ENCODE results near the gene VPS13D.
A peak's percentile ranks its signal among the peaks of the same experiment; 100 is the strongest.
"Not testable (repeated sequence)": the region's sequence is repeated elsewhere in the genome, so short reads cannot be mapped to it uniquely, and the experiment has no call there.

The VPS13D gene

DNA sequence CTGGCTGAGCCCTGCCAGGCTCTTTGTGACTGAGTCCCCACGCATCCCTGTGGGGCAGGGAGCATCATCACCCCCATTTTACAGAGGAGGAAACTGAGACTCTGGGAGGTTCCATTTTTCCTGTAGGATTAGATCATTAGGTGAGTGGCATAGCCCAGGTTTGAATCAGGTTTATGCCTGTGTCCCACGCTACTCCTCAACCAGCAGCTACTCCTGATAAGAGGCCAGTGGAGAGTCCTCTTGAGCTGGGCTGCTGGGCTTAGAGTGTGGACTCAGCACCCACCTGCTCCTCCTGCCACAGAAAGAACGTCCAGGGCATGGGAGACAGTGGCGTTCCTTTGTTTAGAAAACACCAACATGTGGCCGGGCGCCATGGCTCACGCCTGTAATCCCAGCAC is 32.3 kb upstream of the VPS13D start:
- DNase-seq: no peak

DNA sequence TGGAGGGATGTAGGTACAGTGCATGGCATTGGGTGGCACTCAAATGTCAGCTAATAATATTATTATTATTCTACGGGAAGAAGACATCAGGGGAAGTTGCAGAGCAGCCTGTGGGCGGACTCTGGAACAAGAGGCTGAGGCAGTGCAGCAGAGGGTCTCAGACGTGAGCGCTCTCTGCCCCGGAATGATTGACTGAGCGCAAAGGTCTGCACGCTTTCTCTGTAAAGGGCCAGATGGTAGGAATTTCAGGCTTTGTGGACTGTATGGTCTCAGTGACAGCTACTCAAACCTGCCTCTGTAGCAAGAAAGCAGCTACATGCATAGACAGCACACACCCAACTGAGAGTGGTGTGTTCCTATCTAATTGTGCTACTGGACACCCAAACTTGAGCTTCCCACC is 29.6 kb upstream of the VPS13D start:
- DNase-seq: no peak

DNA sequence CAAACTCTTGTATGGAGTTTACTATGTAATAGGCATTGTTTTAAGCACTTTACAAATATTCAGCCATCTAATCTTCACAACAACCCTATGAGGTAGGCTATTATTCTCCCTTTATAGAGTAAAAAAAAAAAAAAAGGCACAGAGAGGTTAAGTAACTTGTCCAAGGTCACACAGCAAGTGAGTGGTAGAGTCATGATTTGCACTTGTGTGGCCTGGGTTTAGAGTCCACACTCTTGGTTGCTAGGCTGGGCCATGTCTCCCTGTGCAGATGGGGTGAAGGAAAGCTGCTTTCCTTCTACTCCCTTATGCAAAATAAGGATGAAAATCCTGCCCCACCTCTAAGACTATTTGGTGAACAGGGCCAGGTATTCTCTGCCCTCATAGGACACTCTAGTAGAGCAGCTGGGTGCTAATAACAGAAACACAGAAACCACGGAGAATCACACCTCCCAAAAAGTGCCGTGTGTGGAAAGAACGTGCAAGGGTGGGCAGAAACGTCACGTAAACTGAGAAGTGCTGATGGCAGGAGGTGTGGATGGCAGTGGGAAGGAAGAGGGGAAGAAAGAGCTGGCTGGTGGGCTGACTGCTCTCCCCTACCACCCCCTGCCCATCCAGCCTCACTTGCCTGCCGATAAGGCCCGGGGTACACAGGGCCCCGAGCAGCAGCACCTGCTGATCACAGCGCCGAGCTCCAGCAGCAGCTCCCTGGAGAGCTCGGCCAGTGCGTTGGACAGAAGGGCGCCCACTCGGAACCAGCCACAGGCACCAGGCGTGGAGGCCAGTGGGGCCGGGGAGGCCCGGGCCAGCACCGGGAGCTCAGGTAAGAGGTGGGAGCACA is 28.3 kb upstream of the VPS13D start:
- peak; percentile 45 for DNase-seq

- DNase-seq: no peak
These were observed 27.7 kb upstream of the VPS13D start for GRCh38 chr1:12202190-12202497.

- no peak for DNase-seq
These were observed 27.3 kb upstream of the VPS13D start for GRCh38 chr1:12202577-12202976.

- DNase-seq: no peak
These were observed 26.4 kb upstream of the VPS13D start for GRCh38 chr1:12203216-12204007.

DNA sequence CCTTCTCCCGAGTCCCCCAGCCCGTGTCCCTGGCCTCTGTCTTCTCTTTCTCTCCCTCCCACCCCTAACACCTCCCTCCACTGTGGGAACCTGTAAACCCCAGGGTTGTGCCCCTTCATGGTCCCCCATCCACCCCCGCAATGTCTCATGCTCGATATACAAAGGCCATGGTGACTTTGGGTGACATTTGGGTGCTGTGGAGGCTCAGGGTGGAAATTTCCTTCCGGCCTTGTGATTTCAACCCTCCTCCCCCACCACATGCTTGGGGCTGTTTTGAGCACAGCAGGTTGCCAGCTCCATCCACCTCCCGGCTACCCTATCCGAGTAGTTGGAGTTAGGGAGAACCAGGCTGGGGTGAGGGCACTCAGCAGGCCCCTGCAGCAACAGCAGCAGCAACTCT is 25.7 kb upstream of the VPS13D start:
- peak; percentile 72 for DNase-seq

GRCh38 chr1:12204754-12205658 is 24.8 kb upstream of the VPS13D start:
- DNase-seq: no peak

DNA sequence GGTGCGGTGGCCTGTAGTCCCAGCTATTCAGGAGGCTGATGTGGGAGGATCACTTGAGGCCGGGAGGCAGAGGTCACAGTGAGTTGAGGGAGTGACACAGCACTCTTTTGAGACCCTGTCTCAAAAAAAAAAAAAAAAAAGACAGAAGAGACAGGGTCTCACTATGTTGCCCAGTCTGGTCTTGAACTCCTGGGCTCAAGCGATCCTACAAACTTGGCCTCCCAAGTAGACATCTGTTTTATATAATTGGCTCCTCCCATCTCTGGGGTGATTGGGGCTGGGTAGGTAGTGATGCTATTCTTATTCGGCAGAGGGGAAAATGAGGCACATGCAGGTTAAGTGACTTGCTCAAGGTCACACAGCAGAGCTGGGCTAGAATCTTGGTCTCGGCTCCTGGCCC is 23.6 kb upstream of the VPS13D start:
- DNase-seq: no peak

DNA sequence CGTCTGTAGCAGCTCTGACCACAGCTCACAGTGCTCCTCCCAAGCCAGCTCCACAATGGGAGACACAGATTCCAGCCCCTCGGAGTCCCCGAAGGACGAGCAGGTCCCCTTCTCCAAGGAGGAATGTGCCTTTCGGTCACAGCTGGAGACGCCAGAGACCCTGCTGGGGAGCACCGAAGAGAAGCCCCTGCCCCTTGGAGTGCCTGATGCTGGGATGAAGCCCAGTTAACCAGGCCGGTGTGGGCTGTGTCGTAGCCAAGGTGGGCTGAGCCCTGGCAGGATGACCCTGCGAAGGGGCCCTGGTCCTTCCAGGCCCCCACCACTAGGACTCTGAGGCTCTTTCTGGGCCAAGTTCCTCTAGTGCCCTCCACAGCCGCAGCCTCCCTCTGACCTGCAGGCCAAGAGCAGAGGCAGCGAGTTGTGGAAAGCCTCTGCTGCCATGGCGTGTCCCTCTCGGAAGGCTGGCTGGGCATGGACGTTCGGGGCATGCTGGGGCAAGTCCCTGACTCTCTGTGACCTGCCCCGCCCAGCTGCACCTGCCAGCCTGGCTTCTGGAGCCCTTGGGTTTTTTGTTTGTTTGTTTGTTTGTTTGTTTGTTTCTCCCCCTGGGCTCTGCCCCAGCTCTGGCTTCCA is 22.9 kb upstream of the VPS13D start:
- DNase-seq: no peak

- no peak for DNase-seq
These were observed 21.6 kb upstream of the VPS13D start for GRCh38 chr1:12208271-12208670.

- DNase-seq: peak; percentile 93
These were observed 20.9 kb upstream of the VPS13D start for GRCh38 chr1:12208764-12209494.

DNA sequence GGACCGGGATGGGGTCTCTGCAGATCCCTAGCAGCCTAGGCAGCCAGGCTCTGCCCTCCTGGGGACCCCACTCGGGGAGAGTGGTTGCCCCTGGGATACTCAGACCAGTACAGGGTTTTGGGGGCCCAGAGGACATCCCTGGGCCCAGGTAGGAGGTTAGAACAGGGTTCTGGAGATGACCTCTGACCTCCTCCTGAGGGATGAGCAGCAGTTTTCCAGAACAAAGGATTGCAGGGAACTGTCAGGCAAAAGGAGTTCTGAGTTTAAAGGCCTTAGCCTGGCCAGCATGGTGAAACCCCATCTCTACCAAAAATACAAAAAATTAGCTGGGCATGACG is 20.4 kb upstream of the VPS13D start:
- no peak for DNase-seq

- DNase-seq: no peak
These were observed 14.5 kb upstream of the VPS13D start for GRCh38 chr1:12215118-12215961.

DNA sequence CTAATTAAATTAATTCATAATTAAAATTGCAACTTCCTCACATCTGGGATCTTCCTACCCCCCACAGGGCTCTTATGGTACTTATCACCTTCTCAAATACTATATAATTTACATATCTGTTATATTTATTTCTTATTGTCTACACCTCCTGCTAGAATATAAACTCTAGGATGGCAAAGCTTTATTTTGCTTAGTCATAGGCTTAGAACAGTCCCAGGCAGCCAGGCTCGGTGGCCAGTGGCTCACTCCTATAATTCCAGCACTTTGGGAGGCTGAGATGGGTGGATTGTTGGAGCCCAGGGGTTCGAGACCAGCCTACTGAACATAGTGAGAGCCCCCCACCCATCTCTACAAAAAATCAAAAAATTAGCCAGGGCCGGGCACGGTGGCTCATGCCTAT is 10.0 kb upstream of the VPS13D start:
- no peak for DNase-seq

- no peak for DNase-seq
These were observed 8.9 kb upstream of the VPS13D start for GRCh38 chr1:12220890-12221289.

DNA sequence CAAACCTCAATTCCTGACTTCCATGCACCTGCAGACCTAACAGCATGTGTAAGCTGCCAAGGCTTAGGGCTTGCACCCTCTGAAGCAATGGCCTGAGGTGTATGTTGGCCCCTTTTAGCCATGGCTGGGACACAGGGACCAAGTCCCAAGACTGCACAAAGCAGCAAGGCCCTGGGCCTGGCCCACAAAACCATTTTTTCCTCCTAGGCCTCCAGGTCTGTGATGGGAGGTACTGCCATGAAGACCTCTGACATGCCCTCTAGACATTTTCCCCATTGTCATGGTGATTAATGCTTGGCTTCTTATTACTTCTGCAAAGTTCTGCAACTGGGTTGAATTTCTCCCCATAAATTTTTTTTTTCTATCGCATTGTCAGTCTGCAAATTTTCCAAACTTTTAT is 7.1 kb upstream of the VPS13D start:
- not testable (repeated sequence) for DNase-seq

- DNase-seq: not testable (repeated sequence)
These were observed 5.7 kb upstream of the VPS13D start for GRCh38 chr1:12224092-12224491.

- DNase-seq: no peak
These were observed 851 bp upstream of the VPS13D start for GRCh38 chr1:12228979-12229378.

DNA sequence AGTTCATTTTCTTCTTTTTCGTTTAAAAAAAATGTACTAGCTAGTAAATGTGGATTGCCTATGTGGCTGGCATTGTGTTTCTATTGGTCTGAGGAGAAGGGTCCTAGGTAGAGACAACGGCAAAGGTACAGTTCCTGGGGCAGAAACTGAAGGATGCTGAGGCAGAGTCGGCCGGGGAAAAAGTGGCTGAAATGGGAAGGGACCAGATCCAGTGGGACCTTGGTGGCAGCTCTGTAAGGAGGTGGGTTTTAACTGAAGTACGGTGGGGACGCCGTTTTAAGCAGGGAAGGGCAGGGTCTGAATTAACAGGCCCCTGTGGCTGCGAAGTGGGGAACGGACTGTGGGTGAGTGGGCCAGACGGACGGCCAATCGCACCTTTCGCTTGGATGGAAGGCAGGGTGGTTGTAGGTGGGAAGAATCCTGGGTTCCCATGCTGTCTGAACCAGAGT is 420 bp upstream of the VPS13D start:
- DNase-seq: no peak

Measured in activated CD4-positive, alpha-beta T cell treated with anti-CD3 and anti-CD28 coated beads for 48 hours (primary cell).